Stimulated activated CD8-positive, alpha-beta memory T cell treated with anti-CD3 and anti-CD28 coated beads, Interleukin-15, amount 100 ng/mL, for 4 hours (primary cell): ENCODE measurements around the gene CSNK2A2.

Source experiments
- DNase-seq, 2 donors: peaks; one replicate each; pipeline ENCODE4 v3.0.0-alpha.2; 2020; ENCODE audit warnings: low read depth in 2 of 2

CSNK2A2 gene

DNA sequence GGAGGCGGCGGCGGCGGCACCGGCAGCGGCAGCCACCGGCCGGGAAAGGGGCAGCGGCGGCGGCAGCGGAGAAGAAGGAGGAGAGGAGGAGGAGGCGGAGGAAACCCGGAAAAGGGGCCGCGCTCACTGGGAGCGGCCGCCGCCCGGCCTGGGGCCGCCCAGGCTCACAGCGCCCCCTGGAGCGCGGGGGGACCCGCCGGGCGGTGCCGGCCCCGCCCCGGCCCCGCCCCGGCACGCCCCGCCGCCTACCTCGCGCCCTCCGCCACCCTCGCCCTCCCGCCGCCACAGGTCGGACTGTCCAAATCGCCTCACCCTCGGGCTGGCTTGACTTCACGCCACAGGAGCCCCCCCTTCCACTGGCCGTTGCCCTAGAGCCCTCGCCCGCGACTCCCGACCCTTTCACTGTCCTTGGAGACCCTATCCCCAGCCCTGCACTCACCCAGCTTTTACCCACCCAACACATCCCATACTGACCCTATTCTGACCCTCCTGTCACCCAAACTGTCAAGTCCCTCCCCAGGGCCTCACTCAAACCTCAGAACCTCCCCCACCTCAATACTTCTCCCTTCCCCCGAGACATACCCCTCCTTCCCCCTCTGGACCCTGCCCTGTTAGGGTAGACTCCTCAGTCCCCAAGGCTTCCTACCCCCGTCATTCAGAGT, at the start of gene CSNK2A2:
Gene CSNK2A2, minus strand, starts transcription at position 85 of the 662 bp plus-strand sequence. CDS start 370 bp downstream, outside the sequence.
- peak; percentile 45 to 48 for DNase-seq

DNA sequence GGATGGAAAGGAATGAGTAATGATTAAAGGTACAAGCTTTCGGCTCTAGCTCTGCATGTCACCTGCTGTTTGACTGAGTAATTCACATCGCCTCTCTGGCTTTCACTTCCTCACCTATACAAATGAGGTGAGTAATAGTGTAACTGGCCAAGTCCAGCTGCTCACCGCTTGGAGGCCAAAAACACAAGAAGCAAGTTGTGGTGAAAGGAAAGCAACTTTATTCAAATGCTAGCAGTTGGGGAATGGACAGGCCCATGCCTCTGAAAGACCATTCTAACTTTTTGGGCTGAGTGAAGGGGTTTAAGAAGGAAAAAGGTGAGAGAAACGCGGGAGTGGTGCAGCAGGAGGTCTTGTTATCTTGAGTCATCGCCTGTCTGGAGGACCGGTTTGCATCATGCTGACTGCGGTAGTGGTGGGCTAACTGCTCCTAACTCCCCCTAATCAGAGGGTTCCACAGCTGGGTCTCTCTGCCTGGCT, 45.7 kb upstream of the CSNK2A2 start:
- no peak for DNase-seq

DNA sequence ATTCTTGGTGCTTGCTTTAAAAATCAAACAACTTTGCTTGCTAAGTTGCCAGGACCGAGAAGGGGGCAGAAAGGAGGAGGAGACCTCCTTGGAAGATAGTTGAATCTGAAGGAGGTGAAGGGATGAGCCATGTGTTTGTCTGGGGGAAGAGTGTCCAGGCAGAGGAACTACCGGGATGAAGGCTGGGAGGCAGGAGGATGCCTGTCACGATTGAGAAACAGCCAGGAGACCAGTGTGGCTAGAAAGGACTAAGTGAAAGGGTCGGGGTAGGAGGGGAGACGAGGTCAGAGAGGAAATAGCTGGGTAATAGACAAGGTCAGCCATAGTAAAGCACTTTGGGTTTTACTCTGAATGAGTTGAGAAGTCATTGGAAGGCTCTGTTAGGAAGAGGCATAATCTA, 38.9 kb upstream of the CSNK2A2 start:
- no peak for DNase-seq

DNA sequence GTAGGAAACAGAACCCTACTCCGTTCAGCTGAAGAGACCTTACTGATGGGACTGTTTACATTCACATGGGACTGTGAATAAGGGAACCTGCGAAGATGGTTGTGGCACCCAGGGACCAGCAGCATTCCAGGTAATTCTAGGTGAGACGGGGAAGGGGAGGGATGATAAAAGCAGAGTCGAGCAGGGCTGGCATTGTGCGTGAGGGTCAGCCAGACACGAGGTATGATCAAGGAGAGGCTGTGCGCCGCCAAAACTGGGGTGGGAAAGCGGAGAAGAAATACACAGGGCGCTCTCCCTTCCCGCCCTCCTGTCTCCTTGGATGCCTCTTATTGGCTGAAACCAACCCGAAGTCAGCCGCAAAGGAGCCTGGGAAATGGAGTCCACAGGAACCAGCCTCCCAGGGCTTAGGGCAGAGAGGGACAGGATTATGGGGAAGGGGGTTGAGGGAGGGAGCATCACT, 38.4 kb upstream of the CSNK2A2 start:
- peak; percentile 23 to 32 for DNase-seq

DNA sequence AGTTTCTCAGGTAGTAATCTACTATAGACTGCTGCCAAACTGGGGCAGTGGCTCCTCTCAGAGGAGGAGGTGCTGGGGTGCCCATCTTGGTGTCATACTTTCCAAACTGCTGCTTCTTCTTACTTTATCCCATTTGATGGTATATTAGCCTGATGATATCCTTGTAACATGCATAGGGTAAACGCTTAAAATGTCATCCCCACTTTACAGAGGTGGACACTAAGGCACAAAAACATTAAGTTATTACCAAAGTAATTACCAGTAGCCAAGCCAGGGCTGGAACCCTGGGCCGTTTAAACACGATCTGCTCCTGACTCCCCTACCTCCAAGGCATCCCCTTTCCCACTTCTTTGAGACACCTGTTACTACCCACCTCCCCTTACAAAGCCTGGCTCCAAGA, 37.8 kb upstream of the CSNK2A2 start:
- DNase-seq, result no peak

DNA sequence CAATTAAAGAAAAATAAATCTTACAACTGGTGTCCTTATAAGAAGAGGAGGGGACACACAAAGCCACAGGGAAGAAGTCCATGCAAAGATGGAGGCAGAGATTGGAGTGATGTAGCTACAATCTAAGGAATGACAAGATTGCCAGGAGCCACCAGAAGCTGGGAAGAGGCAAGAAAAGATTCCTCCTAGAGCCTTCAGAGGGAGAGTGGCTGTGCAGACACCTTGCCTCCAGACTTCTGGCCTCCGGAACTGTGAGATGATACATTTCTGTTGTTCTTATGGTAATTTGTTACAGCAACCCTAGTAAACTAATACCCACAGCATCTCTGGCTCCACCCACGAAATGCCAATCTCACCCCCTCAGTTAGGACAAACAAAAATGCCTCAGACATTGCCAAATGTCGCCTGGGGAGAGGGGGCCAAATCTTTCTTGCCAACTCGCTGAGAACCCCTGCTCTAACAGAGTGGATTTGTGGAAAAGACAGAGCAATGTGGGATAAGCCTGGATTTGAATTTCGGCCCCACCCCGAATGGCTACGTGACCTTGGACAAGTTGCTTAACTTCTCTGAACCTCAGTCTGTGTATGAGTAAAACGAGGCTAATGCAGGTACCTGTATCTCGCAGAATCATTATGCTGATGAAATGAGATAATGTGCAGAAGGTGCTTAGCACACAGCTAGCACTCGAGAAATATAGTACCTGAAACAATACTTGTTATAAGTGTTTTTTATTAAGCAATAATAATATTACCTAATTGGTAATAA, 37.1 kb upstream of the CSNK2A2 start:
- no peak for DNase-seq

DNA sequence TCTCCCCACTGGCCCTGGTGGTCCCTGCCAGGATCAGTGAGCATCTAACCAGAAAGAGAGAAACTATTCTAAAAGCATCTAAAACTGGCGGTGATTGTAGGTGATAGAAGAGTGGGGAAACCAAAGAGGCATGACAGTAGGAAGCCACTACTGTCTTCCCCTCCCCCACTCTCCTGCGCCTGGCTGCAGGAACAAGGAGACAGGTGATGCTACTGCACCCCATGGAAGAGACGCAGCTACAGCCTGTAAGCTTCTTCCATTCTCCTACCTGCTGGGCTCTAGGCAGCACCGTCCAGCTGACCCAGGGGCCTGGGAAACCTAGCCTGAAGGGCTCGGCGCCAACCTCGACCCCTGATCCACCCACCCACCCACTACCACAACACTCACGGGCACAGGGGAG, 32.4 kb upstream of the CSNK2A2 start:
- DNase-seq, result no peak

DNA sequence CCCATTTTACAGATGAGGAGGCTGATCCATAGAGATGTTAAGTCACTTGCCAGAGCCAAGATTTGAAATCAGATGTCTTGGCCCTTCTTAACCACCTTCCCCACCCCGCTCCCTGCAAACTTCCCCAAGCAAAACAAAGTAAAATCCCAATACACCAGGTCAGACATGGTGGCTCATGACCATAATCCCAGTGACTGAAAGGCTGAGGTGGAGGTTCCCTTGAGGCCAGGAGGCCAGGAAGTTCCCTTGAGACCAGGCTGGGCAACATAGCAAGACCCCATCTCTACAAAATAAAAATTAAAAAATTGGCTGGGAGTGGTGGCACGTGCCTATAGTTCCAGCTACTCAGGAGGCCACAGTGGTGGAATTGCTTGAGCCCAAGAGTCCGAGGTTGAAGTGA, 28.9 kb upstream of the CSNK2A2 start:
- no peak for DNase-seq

DNA sequence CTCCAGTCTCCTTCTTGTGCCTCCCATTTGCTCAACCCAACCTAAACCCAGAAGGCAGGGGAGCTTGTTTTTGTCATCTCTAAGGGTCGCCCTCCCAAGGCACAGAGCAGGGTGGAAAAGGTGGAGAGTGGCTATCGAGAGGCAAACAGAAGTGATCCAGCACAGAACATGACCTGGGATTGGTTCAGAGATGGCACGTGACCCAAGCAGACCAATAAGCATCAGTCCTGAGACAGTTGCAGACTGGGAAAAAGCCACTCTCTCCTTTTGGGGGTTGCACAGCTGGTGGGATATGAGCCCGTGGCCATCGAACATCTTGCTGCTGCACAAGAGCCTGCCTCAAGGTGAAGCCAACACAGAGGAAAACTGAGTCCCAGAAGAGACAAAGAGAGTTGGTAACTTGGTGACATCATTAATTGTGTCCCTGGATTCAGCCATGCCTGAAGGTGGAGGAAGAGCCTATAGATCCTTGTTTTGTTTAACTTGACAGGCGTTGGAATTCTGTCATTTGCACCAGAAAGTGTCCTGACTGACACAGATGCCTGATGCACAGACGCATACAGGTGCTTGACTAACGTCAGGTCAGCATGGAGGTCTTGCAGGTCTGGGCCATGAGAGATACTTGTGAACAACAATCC, 28.2 kb upstream of the CSNK2A2 start:
- no peak for DNase-seq

DNA sequence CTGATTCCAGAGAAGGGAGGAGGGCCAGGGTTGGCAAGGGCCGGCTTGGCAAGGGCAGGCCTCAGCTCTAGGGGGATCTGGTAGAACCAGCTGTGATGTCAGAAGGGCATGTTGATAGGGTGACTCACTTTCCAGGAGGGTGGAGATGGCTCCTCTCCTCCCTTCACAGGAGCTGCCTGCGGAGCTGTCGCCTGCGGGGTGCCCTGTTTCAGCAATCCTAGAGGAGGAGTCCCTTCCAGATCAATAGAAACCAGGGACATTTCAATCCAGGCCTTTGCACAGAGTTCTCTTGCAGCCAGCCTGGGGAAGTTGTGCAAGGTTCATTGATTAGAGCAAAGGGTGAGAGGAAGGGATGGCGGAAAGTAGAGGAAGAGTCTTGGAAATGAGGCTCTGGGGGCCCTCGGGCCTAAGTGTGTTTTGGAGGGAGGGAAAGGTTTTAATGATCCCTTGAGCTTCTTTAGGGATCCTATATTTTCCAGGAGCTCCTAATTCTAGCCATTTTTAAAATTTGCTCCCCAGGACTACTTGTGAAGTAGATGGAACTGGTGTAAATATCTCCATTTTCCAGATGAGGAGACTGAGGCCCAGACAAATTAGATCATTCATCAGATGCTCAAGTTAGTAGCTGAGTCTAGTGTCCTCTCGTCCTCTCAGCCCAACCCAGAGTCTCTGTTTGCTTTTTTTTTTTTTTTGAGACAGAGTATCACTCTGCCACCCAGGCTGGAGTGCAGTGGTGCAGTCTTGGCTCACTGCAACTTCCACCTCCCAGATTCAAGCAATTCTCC, 24.8 kb upstream of the CSNK2A2 start:
- no peak for DNase-seq

DNA sequence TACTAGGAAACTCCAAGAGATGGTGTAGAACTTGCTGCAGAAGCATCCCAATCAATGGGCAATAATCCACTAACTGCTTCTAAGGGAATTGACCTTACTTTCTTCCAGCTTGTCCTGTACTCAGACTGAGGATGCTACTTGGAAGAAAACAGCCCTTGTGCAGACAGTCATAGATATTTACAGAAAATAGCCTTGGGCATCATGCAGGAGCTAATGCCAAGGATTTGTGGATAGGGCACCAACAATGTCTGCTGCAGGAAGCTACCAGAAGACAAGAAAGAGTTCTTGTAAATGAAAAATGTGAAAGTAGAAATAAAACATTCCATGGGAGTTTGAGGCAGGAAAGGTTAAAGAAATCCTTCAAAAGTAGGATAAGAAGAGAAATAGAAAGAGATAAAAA, 21.5 kb upstream of the CSNK2A2 start:
- no peak for DNase-seq

DNA sequence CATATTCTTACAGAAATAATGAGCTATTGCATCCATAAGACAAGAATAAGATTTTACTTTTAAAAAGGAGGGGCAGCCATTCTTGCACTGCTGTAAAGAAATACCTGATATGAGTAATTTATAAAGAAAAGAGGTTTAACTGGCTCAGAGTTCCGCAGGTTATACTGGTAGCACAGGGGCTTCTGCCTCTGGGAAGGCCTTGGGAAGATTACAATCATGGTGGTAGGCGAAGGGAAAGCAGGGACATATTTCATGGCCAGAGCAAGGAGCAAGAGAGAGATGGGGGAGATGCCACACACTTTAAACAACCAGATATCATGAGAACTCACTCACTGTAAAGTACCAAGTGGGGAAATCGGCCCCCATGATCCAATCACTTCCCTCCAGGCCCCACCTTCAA, 20.9 kb upstream of the CSNK2A2 start:
- no peak for DNase-seq

DNA sequence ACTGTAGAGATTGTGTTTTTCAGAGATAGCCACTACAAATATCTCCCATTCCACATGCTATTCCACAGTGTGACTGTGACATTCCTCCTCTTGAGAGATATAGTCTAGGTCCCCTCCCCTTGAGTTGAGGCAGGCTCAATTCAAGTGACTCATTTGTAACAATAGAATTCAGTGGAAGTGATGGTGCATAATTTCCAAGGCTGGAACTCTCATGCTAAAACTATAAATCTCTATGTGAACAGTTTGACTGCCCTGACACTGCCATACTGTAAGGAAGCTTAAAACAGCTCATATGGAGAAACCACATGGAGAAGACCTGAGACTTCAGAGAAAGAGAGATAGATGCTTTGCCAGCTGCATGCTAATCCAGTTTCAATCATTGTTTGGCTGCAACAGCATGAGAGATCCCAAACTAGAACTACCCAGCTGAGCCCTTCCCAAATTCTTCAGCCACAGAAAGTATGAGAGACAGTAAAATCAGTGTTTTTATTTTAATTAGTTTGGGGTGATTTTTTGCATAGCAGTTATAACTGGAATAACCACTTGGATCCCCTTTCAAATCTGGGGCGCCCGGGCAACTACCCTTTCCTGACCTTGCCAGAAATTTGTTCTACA, 19.5 kb upstream of the CSNK2A2 start:
- no peak for DNase-seq

DNA sequence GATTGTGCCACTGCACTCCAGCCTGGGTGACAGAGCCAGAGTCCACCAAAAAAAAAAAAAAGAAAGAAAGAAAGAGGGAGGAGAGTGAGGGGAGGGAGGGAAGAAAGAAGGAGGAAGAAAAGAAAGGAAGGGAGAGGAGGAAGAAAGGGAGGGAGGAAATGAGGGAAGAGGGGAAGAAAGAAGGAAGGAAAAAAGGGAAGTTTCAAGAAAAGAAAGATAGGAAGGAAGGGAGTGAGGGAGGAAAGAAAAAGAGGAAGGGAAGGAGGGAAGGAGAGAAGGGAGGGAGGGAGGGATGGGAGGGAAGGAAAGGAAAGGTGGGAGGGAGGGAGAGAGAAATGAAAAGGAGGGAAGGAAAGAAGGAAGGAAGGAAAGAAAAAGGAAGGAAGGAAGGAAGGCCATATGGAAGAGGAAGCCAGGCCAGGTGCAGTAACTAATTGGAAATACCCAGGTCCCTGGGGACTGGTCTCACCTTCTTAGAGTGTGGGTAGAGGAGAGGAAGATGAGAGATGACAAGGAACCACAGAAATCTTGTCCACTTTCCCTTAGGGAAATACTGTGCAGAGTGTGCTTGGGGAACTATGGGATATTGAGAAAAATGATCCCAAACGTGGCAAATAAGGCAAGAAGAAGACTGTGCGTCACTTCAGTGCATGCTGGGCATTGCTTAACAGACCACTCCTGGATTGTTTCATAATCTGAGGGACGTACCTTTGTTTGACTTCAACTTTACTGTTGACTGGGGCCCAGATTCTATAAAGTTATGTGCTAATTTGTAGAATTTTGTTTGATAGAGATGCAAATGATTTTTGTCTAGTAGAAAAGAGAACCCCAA, 15.1 kb upstream of the CSNK2A2 start:
- DNase-seq, result no peak

DNA sequence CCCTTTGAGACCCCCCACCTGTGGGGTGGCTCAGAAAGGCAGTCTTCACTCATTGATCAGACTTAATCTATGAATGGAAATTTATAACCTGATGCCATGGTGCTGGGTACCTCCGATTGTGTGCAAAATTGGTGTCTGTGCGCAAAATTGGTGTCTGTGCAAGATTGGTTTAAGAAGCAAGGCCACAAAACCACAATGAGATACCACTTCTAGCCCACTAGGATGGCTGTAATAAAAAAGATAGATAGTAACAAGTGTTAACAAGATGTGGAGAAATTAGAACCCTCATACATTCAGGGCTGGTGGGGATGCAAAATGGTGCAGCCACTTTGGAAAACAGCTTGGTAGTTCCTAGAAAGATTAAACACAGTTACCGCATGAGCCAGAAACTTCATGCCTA, 13.9 kb upstream of the CSNK2A2 start:
- DNase-seq, result no peak

DNA sequence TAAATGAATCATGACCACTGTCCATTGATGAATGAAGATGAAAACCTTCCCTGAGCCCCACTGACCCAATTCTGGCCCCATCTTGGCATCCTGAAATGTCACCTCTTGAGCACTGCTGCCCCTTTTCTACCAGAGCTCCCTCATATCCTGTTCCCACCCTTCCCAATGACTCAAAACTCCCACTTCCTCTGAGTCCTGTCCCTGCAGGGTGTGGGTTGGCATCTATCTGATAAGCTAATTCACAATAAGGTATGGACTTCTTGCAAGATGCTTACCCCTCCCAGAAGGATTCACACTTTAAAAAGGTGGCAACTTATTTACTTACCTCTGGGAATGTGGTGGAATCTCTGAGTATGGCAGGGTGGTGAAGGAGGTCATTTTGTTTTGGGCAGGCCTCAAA, 13.3 kb upstream of the CSNK2A2 start:
- no peak for DNase-seq

DNA sequence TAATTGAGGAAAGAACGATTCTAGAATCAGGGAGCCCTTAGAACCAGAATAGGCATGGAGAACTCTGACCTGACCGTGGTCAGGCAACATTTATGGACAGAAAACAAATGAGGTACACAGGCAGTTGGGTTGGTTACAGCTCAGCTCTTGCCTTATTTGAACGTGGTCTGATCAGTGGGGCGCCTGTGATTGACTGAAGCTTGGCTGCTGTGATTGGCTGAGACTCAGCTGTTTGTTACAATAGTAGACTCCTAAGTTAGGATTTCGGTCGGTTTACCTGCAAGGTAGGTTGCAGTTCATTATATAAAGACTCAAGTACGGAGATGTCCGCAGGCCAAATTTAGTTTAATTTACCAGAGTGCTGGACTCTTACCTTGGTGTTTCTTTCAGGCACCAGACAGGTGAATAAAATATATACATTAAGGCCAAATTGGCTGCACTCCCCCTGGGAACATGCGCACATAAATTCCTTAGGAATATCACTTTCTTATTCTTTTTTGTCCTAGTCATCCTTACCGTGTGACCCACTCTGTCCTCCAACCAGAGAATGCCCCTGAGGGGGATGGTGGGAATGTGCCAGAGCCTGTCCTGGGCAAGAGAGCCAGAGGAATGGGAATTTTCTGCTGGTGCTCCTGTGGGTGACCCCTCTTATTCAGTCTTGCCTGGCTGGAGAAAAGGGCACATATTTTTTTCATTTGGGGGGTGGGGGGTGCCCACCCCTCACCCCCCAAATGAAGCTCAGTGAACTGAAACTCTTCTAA, 7.5 kb upstream of the CSNK2A2 start:
- no peak for DNase-seq

DNA sequence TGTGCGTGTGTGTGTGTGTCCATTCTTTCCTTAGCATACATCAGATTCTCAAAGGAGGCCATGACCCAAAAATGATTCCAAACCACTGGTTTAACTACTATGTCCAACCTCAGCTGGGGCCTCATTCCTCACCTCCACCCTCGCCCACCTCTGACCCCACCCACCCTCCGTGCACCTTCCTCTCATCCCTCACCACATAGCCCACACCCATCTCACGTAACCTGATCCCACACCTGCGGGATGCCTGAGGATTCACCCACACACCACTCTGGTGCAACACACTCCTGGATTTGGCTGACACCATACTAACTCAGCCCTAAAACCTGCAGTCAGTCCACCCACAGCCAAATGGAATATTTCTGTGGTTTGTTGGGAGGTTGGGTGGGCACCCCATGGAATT, 3.3 kb upstream of the CSNK2A2 start:
- DNase-seq, result no peak

DNA sequence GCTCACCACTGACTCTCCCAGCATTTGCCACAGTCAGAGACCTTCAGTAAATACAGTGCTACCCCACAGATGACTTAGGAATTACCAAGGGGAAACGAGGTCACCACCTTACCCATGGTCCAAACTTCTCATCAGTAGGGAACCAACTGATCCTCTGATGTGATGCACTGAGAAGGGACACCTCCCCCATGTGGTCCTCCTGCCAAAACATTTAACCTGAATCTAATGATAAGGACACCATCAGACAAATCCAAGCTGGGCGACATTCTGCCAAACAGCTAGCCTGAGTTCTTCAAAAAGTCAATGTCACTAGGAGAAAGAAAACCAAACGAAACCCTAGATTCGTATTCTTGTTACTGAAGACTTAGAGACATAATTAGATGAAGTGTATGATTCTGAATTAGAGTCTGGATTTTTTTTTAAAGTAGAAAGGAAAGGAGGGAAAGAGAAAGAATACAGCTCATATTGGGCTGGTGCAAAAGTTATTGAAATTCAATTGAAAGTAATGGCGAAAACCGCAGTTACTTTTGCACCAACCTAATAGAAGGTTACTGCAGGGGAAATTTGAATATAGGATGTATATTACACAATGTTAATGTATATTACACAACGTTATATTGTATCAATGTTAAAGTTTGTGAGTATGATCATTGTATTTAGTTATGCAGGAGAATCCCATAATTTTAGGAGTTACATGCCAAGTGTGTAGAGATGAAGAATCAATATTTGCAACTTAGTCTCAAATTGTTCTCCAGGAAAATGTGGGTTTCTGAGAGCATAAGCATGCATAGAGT, 2.3 kb upstream of the CSNK2A2 start:
- DNase-seq, result no peak
